ENCODE data around the gene DCHS1.

Gene DCHS1

GRCh38 chr11:6673523-6674218 lies 18.1 kb upstream of the DCHS1 start:
- no peak for DNase-seq (ENCODE audit: low read depth)

- no peak for DNase-seq (ENCODE audit: low read depth)
Measured at GRCh38 chr11:6671991-6672390, 16.4 kb upstream of the DCHS1 start.

GRCh38 chr11:6670202-6670830 lies 14.7 kb upstream of the DCHS1 start:
- DNase-seq (ENCODE audit: low read depth) = no peak

- no peak for DNase-seq (ENCODE audit: low read depth)
Measured at GRCh38 chr11:6667733-6668374, 12.2 kb upstream of the DCHS1 start.

GRCh38 chr11:6666302-6667183 lies 10.9 kb upstream of the DCHS1 start:
- no peak for DNase-seq (ENCODE audit: low read depth)

GRCh38 chr11:6664551-6664950 lies 8.9 kb upstream of the DCHS1 start:
- DNase-seq (ENCODE audit: low read depth) = no peak

- DNase-seq (ENCODE audit: low read depth) = no peak
Measured at GRCh38 chr11:6663794-6664469, 8.3 kb upstream of the DCHS1 start.

GRCh38 chr11:6660712-6661111 lies 5.1 kb upstream of the DCHS1 start:
- no peak for DNase-seq (ENCODE audit: low read depth)

- no peak for DNase-seq (ENCODE audit: low read depth)
Measured at GRCh38 chr11:6658647-6659046, 3.0 kb upstream of the DCHS1 start.

GRCh38 chr11:6657346-6657745 lies 1.7 kb upstream of the DCHS1 start:
- DNase-seq (ENCODE audit: low read depth) = no peak

GRCh38 chr11:6656936-6657335 lies 1.3 kb upstream of the DCHS1 start:
- DNase-seq (ENCODE audit: low read depth) = no peak

- no peak for DNase-seq (ENCODE audit: low read depth)
Measured at GRCh38 chr11:6656584-6656915, 941 bp upstream of the DCHS1 start.

- DNase-seq (ENCODE audit: low read depth) = no peak
Measured at GRCh38 chr11:6655020-6655789, 404 bp downstream of the DCHS1 start.

- no peak for DNase-seq (ENCODE audit: low read depth)
Measured at GRCh38 chr11:6654281-6655019, 1.2 kb downstream of the DCHS1 start.

- no peak for DNase-seq (ENCODE audit: low read depth)
Measured at GRCh38 chr11:6653656-6654055, 2.0 kb downstream of the DCHS1 start.

- DNase-seq (ENCODE audit: low read depth) = no peak
Measured at GRCh38 chr11:6653097-6653496, 2.5 kb downstream of the DCHS1 start.

- DNase-seq (ENCODE audit: low read depth) = no peak
Measured at GRCh38 chr11:6652182-6652581, 3.4 kb downstream of the DCHS1 start.

GRCh38 chr11:6650980-6651379 lies 4.6 kb downstream of the DCHS1 start:
- no peak for DNase-seq (ENCODE audit: low read depth)

- DNase-seq (ENCODE audit: low read depth) = no peak
Measured at GRCh38 chr11:6650104-6650503, 5.5 kb downstream of the DCHS1 start.

- DNase-seq (ENCODE audit: low read depth) = no peak
Measured at GRCh38 chr11:6648501-6648900, 7.1 kb downstream of the DCHS1 start.

GRCh38 chr11:6647836-6648235 lies 7.8 kb downstream of the DCHS1 start:
- no peak for DNase-seq (ENCODE audit: low read depth)

All from fibroblast of the conjunctiva (primary cell).